ENCODE data around the gene EIF6. TPM values are rescaled to one million over a fixed set of nuclear protein-coding genes. Genes with fewer than 3 reads are reported as not detected.

Gene EIF6
- total RNA-seq, 2 donors from 2014 or later, result 23.3 to 35.6 TPM

GRCh38 chr20:35300469-35301262 is 16.1 kb upstream of the EIF6 start:
- Histone ChIP-seq H3K4me3 (no peak overlapping the region), H3K4me1 (peaks cover 7% of the 10 kb centered on the region), H3K36me3 (replicated peaks in 1 of 2; ENCODE audit: insufficient read depth in 1 of 2, low read depth in 2 of 2) (no peaks in the 10 kb centered on the region), H3K27me3 (no peaks in the 10 kb centered on the region), H3K9me3 (no peaks in the 10 kb centered on the region), H3K27ac (no peak overlapping the region)
- WGBS, 2 donors, result 72 to 73% methylated on average over 4 of the region's 4 CpGs
- no peak for TF ChIP-seq POLR2A (IDR thresholded peaks at IDR 0.05)
- TF ChIP-seq CTCF (IDR thresholded peaks at IDR 0.05), result no peak
- ATAC-seq (no peak), DNase-seq (no peak)
- intact Hi-C loops (cut with DNase I), result no loop called here

- H3K4me3 ChIP-seq, result no peak overlapping the region
- no peak for ATAC-seq
- WGBS, 2 donors, result 62 to 68% methylated on average over 4 of the region's 4 CpGs
- H3K36me3 ChIP-seq (replicated peaks in 1 of 2; ENCODE audit: insufficient read depth in 1 of 2, low read depth in 2 of 2), result no peaks in the 10 kb centered on the region
- peaks cover 0 to 3% of the 10 kb centered on the region in 2 donors for H3K27me3 ChIP-seq
- intact Hi-C loops (cut with DNase I), result loop anchor here (10.0 kb wide), 1 partner anchor 135 kb away; the partner anchor contains the start of gene GDF5
- TF ChIP-seq CTCF (IDR thresholded peaks at IDR 0.05), result no peak
- TF ChIP-seq POLR2A (IDR thresholded peaks at IDR 0.05), result no peak
- H3K27ac ChIP-seq, result no peak overlapping the region
- DNase-seq, result no peak
- H3K9me3 ChIP-seq, result no peaks in the 10 kb centered on the region
- H3K4me1 ChIP-seq, result peaks cover 7% of the 10 kb centered on the region
Observed at GRCh38 chr20:35299780-35300179, 15.2 kb upstream of the EIF6 start.

- TF ChIP-seq POLR2A (IDR thresholded peaks at IDR 0.05) (no peak), CTCF (IDR thresholded peaks at IDR 0.05) (no peak)
- 49 to 54% methylated on average over 5 of the region's 5 CpGs for WGBS, 2 donors
- no peaks in the 10 kb centered on the region for H3K4me1 ChIP-seq
Observed at GRCh38 chr20:35298264-35298663, 13.7 kb upstream of the EIF6 start.

GRCh38 chr20:35297740-35298139 is 13.2 kb upstream of the EIF6 start:
- Histone ChIP-seq H3K36me3 (replicated peaks in 1 of 2; ENCODE audit: insufficient read depth in 1 of 2, low read depth in 2 of 2) (no peaks in the 10 kb centered on the region), H3K27ac (no peak overlapping the region), H3K4me1 (no peaks in the 10 kb centered on the region), H3K4me3 (no peak overlapping the region), H3K27me3 (peaks cover 0 to 3% of the 10 kb centered on the region in 2 donors), H3K9me3 (no peaks in the 10 kb centered on the region)
- intact Hi-C loops (cut with DNase I), result loop anchor here (10.0 kb wide), 1 partner anchor 137 kb away; the partner anchor contains the start of gene GDF5
- ATAC-seq (no peak), DNase-seq (no peak)
- 73 to 92% methylated on average over 5 to 14 of the region's 14 CpGs for WGBS, 2 donors
- TF ChIP-seq CTCF (IDR thresholded peaks at IDR 0.05), result no peak
- TF ChIP-seq POLR2A (IDR thresholded peaks at IDR 0.05), result no peak

More at GRCh38 chr20:35298264-35298663, 13.7 kb upstream of the EIF6 start:
- Histone ChIP-seq H3K27ac (no peak overlapping the region), H3K9me3 (no peaks in the 10 kb centered on the region), H3K36me3 (replicated peaks in 1 of 2; ENCODE audit: insufficient read depth in 1 of 2, low read depth in 2 of 2) (no peaks in the 10 kb centered on the region), H3K4me3 (no peak overlapping the region), H3K27me3 (peaks cover 0 to 3% of the 10 kb centered on the region in 2 donors)
- intact Hi-C loops (cut with DNase I), result loop anchor here (10.0 kb wide), 1 partner anchor 137 kb away; the partner anchor contains the start of gene GDF5
- no peak for ATAC-seq
- no peak for DNase-seq

All from body of pancreas (tissue), 4 donors.